GM19193 (cell line): ENCODE data around the gene UBE2D2.

Source experiments
- POLR2A ChIP-seq: IDR thresholded peaks from 4 replicates; pipeline ENCODE4 v1.6.1; 2011; ENCODE audit not compliant: insufficient read depth, insufficient read length; ENCODE audit errors: extremely low read depth

The UBE2D2 gene

GRCh38 chr5:139670369-139671095, 109.4 kb downstream of the UBE2D2 start:
- peak; percentile 30 for TF ChIP-seq POLR2A

GRCh38 chr5:139671096-139671841, 110.1 kb downstream of the UBE2D2 start:
- no peak for TF ChIP-seq POLR2A

GRCh38 chr5:139675213-139675612, 114.1 kb downstream of the UBE2D2 start:
- no peak for TF ChIP-seq POLR2A

- TF ChIP-seq POLR2A, result no peak
Measured at GRCh38 chr5:139675825-139676224, 114.7 kb downstream of the UBE2D2 start.

- no peak for TF ChIP-seq POLR2A
Measured at GRCh38 chr5:139676406-139676805, 115.3 kb downstream of the UBE2D2 start.

GRCh38 chr5:139676951-139677735, 116.0 kb downstream of the UBE2D2 start:
- no peak for TF ChIP-seq POLR2A
